HCT116 (cell line): ENCODE measurements around the gene INSYN1. TPM values are rescaled to one million over a fixed set of nuclear protein-coding genes. Genes with fewer than 3 reads are reported as not detected.

ENCODE experiments used
- ATAC-seq: fragments of 200-7000 bp; cut with Tn5 transposase; 2 replicates; pipeline ENCODE4 v1.9.1; 2020; ENCODE audit warnings: mild to moderate bottlenecking, moderate library complexity
- BruUV-seq: library from RNA; stranded (reverse); fragments of 400-500 nt; replicated peaks from 2 replicates; lab custom pipeline; 2021; lab: Mats Ljungman, UMichigan
- CTCF ChIA-PET: fragments of 300-600 bp; sonication (Branson Sonifier 250); formaldehyde crosslinking; loops from one replicate; lab custom pipeline; 2021; ENCODE audit warnings: antibody characterized with exemption; lab: Charles Lee
- POLR2A ChIA-PET: fragments of 300-600, 350-600 bp; sonication (Branson Sonifier 250); formaldehyde crosslinking; loops from one replicate; lab custom pipeline; 2021; ENCODE audit warnings: antibody characterized with exemption; lab: Charles Lee
- RAD21 ChIA-PET, 2 experiments: fragments of 300-600 bp; sonication (Branson Sonifier 250); formaldehyde crosslinking; loops; one replicate each; lab custom pipeline; 2023; ENCODE audit warnings: low total read pairs in 2 of 2; ENCODE audit not compliant: uncharacterized antibody in 2 of 2, unreplicated experiment in 2 of 2, low non-redundant PET in 1 of 2; lab: Charles Lee
- DNase-seq: peaks from one replicate; pipeline ENCODE4 v3.0.0-alpha.2; 2010; ENCODE audit warnings: low read depth, low spot score
- H2AFZ ChIP-seq: fragments of 200-600 bp; shearing (Covaris generic), sonication (generic); 2 replicates; pipeline ENCODE4 v1.6.1; 2017; ENCODE audit warnings: low read depth, mixed run types, mixed read lengths, antibody characterized with exemption, low read length; ENCODE audit not compliant: poor library complexity, severe bottlenecking
- H3K27ac ChIP-seq: 2 replicates; pipeline ENCODE4 v1.5.1; 2012; ENCODE audit warnings: low read depth, low read length
- H3K27me3 ChIP-seq: fragments of 200-600 bp; sonication (generic); 2 replicates; pipeline ENCODE4 v1.6.1; 2016; ENCODE audit warnings: mixed run types, low read length, mixed read lengths; ENCODE audit not compliant: insufficient read depth
- H3K36me3 ChIP-seq, 2 experiments: fragments of 200-500 bp in 1 of 2; fragments of 200-600 bp in 1 of 2; sonication (Bioruptor generic) in 1 of 2; sonication (generic) in 1 of 2; 2 replicates each; pipeline versions ENCODE4 v1.5.1 to v1.6.1; 2014 to 2016; ENCODE audit warnings: low read length in 2 of 2, inconsistent platforms in 1 of 2, mixed read lengths in 1 of 2, mixed run types in 1 of 2; ENCODE audit not compliant: insufficient read depth in 2 of 2, control insufficient read depth in 1 of 2
- H3K4me1 ChIP-seq, 2 experiments: fragments of 200-600 bp in 1 of 2; sonication (generic) in 1 of 2; 2 replicates each; pipeline versions ENCODE4 v1.5.1 to v1.6.1; 2012 to 2017; ENCODE audit warnings: low read length in 2 of 2, inconsistent platforms in 1 of 2, mild to moderate bottlenecking in 1 of 2, mixed read lengths in 1 of 2, mixed run types in 1 of 2, moderate library complexity in 1 of 2; ENCODE audit not compliant: insufficient read depth in 2 of 2, control insufficient read depth in 1 of 2
- H3K4me2 ChIP-seq: fragments of 200-600 bp; sonication (generic); 2 replicates; pipeline ENCODE4 v1.6.1; 2017; ENCODE audit warnings: mixed run types, low read length, mixed read lengths
- H3K4me3 ChIP-seq, 2 experiments: fragments of 200-600 bp in 1 of 2; sonication (generic) in 1 of 2; replicated peaks in 1 of 2; 2 replicates each; pipeline ENCODE4 v1.5.1; 2011 to 2016; ENCODE audit warnings: low read length in 2 of 2, control low read depth in 1 of 2, low read depth in 1 of 2, mild to moderate bottlenecking in 1 of 2, mixed read lengths in 1 of 2, mixed run types in 1 of 2
- H3K79me2 ChIP-seq: fragments of 200-600 bp; sonication (generic); 2 replicates; pipeline ENCODE4 v1.6.1; 2017; ENCODE audit warnings: mild to moderate bottlenecking, mixed run types, low read length, moderate library complexity, mixed read lengths; ENCODE audit not compliant: insufficient read depth
- H3K9ac ChIP-seq: fragments of 200-600 bp; sonication (generic); 2 replicates; pipeline ENCODE4 v1.6.1; 2016; ENCODE audit warnings: low read length, mixed read lengths
- H3K9me2 ChIP-seq: fragments of 200-600 bp; sonication (generic), shearing (Covaris generic); 2 replicates; pipeline ENCODE4 v1.6.1; 2017; ENCODE audit warnings: mixed run types, mild to moderate bottlenecking, moderate library complexity; ENCODE audit not compliant: insufficient read depth
- H3K9me3 ChIP-seq, 2 experiments: fragments of 200-500 bp in 1 of 2; fragments of 200-600 bp in 1 of 2; sonication (Bioruptor generic) in 1 of 2; sonication (generic) in 1 of 2; 2 replicates each; pipeline ENCODE4 v1.6.1; 2014 to 2017; ENCODE audit warnings: low read length in 2 of 2, mixed read lengths in 2 of 2, inconsistent platforms in 1 of 2, low read depth in 1 of 2, mild to moderate bottlenecking in 1 of 2, mixed run types in 1 of 2, moderate library complexity in 1 of 2; ENCODE audit not compliant: control insufficient read depth in 1 of 2, insufficient read depth in 1 of 2
- H4K20me1 ChIP-seq: fragments of 200-600 bp; sonication (generic), shearing (Covaris generic); 2 replicates; pipeline ENCODE4 v1.6.1; 2017; ENCODE audit warnings: mixed run types, mild to moderate bottlenecking, moderate library complexity; ENCODE audit not compliant: insufficient read depth
- CTCF ChIP-seq, 3 experiments: fragments of 200-600 bp in 1 of 3; sonication (generic) in 1 of 3; IDR thresholded peaks in 2 of 3; conservative IDR thresholded peaks in 1 of 3; 2 replicates each; pipeline ENCODE4 v1.5.1; 2012 to 2017; ENCODE audit warnings: low read depth in 2 of 3, low read length in 2 of 3, antibody characterized with exemption in 1 of 3, borderline replicate concordance in 1 of 3, control low read depth in 1 of 3, mild to moderate bottlenecking in 1 of 3, mixed read lengths in 1 of 3, mixed run types in 1 of 3, moderate library complexity in 1 of 3; ENCODE audit not compliant: insufficient read depth in 1 of 3
- POLR2A ChIP-seq: IDR thresholded peaks from 2 replicates; pipeline ENCODE4 v1.7.0; 2011; ENCODE audit warnings: borderline replicate concordance; ENCODE audit not compliant: insufficient read depth, insufficient read length; ENCODE audit errors: extremely low read depth
- RAD21 ChIP-seq: IDR thresholded peaks from 2 replicates; pipeline ENCODE4 v1.6.1; 2012; ENCODE audit warnings: low read depth, mild to moderate bottlenecking
- REST ChIP-seq: IDR thresholded peaks from 2 replicates; pipeline ENCODE4 v1.6.1; 2012; ENCODE audit warnings: low read depth
- TCF7L2 ChIP-seq: IDR thresholded peaks from 2 replicates; pipeline ENCODE4 v1.7.0; 2011; ENCODE audit warnings: borderline replicate concordance, inconsistent platforms; ENCODE audit not compliant: insufficient read depth, insufficient read length; ENCODE audit errors: extremely low read depth
- YY1 ChIP-seq: IDR thresholded peaks from 2 replicates; pipeline ENCODE4 v1.6.1; 2011; ENCODE audit warnings: low read length, low read depth, moderate library complexity, mild to moderate bottlenecking; ENCODE audit not compliant: insufficient replicate concordance; ENCODE audit errors: extremely low read depth
- intact Hi-C: fragments of 100-400 bp; cut with micrococcal nuclease; formaldehyde crosslinking; loops from 2 replicates; pipeline ENCODE4 v1.10.0; 2022
- total RNA-seq: library from RNA; stranded (reverse); gene quantifications from one replicate; pipeline ENCODE4 v1.2.1, GENCODE V29; 2021; ENCODE audit not compliant: unreplicated experiment

Gene INSYN1
- total RNA-seq, 1 experiment from 2014 or later, result 2.0 TPM

GRCh38 chr15:73700041-73700842 is 52.9 kb downstream of the INSYN1 start:
- no peaks in the 10 kb centered on the region for H3K27me3 ChIP-seq
- H4K20me1 ChIP-seq, result no peaks in the 10 kb centered on the region
- H3K4me2 ChIP-seq, result no peak overlapping the region
- RAD21 ChIA-PET, result interaction anchor here (1.0 to 1.5 kb wide), 6 partner anchors 9 to 140 kb away, joined by 3 to 7 read pairs (median 5); no protein-coding TSS in a partner anchor
- intact Hi-C loops, result loop anchor here (1.0 kb wide), 5 partner anchors 23 to 416 kb away; no protein-coding TSS in a partner anchor
- no peak overlapping the region for H3K9ac ChIP-seq
- no TSS peak for BruUV-seq
- ATAC-seq, result peak; percentile 72
- CTCF ChIA-PET, result interaction anchor here (0.7 to 7.2 kb wide), 17 partner anchors 9 to 435 kb away, joined by 3 to 64 read pairs (median 3); partner anchors contain the start of gene NPTN
- TF ChIP-seq CTCF (IDR thresholded peaks at IDR 0.05 in 2 of 3, conservative IDR thresholded peaks at IDR 0.05 in 1 of 3; ENCODE audit: borderline replicate concordance in 1 of 3, insufficient read depth in 1 of 3, low read depth in 2 of 3, low read length in 2 of 3) (peak; percentile 87 to 97 (median 97)), REST (no peak), POLR2A (no peak), RAD21 (peak; percentile 93), YY1 (no peak), TCF7L2 (no peak)
- peak; percentile 51 for DNase-seq
- H3K27ac ChIP-seq, result no peak overlapping the region
- H3K4me3 ChIP-seq, result no peak overlapping the region
- H3K4me1 ChIP-seq, result peaks cover 0 to 18% of the 10 kb centered on the region in 2 experiments; a peak in 2 of 4 replicates
- peaks cover 27% of the 10 kb centered on the region; the same call in 1 of the 2 replicates for H3K79me2 ChIP-seq
- no peaks in the 10 kb centered on the region for H3K9me2 ChIP-seq
- H3K36me3 ChIP-seq, result peaks cover 3 to 7% of the 10 kb centered on the region in 2 experiments; a peak in 2 of 4 replicates
- no peak overlapping the region for H2AFZ ChIP-seq
- POLR2A ChIA-PET, result interaction anchor here (0.5 kb wide), 1 partner anchor 734 kb away, joined by 4 read pairs; the partner anchor contains the start of gene SEMA7A
- no peaks in the 10 kb centered on the region for H3K9me3 ChIP-seq
